T-helper 1 cell (primary cell): Measurements from ENCODE around the gene ARHGEF10L.

Experiments
- DNase-seq, 5 donors: peaks; one replicate each; pipeline ENCODE4 v3.0.0-alpha.2; 2012 to 2020

ARHGEF10L gene

GRCh38 chr1:17665054-17665453 is 125.6 kb downstream of the ARHGEF10L start:
- DNase-seq: no peak

GRCh38 chr1:17665950-17666720 is 126.6 kb downstream of the ARHGEF10L start:
- DNase-seq: no peak

GRCh38 chr1:17667641-17668040 is 128.1 kb downstream of the ARHGEF10L start:
- no peak for DNase-seq

- no peak for DNase-seq
Measured at GRCh38 chr1:17668195-17668594, 128.7 kb downstream of the ARHGEF10L start.

- no peak for DNase-seq
Measured at GRCh38 chr1:17668624-17669175, 129.2 kb downstream of the ARHGEF10L start.

- no peak for DNase-seq
Measured at GRCh38 chr1:17669305-17669704, 129.8 kb downstream of the ARHGEF10L start.

- DNase-seq: no peak
Measured at GRCh38 chr1:17669866-17670451, 130.5 kb downstream of the ARHGEF10L start.

GRCh38 chr1:17670587-17671313 is 131.3 kb downstream of the ARHGEF10L start:
- no peak for DNase-seq

- DNase-seq: no peak
Measured at GRCh38 chr1:17671314-17671705, 131.8 kb downstream of the ARHGEF10L start.

GRCh38 chr1:17671741-17672140 is 132.2 kb downstream of the ARHGEF10L start:
- DNase-seq: no peak

- DNase-seq: no peak
Measured at GRCh38 chr1:17672226-17672625, 132.7 kb downstream of the ARHGEF10L start.

GRCh38 chr1:17673329-17674072 is 134.0 kb downstream of the ARHGEF10L start:
- DNase-seq: no peak

- DNase-seq: no peak
Measured at GRCh38 chr1:17674726-17675500, 135.4 kb downstream of the ARHGEF10L start.

- no peak for DNase-seq
Measured at GRCh38 chr1:17675744-17676143, 136.2 kb downstream of the ARHGEF10L start.

- DNase-seq: no peak
Measured at GRCh38 chr1:17676387-17677060, 137.0 kb downstream of the ARHGEF10L start.

GRCh38 chr1:17678011-17678410 is 138.5 kb downstream of the ARHGEF10L start:
- DNase-seq: no peak

GRCh38 chr1:17679856-17680255 is 140.4 kb downstream of the ARHGEF10L start:
- no peak for DNase-seq

GRCh38 chr1:17680308-17680707 is 140.8 kb downstream of the ARHGEF10L start:
- no peak for DNase-seq

GRCh38 chr1:17682400-17682799 is 142.9 kb downstream of the ARHGEF10L start:
- no peak for DNase-seq

- no peak for DNase-seq
Measured at GRCh38 chr1:17683598-17683997, 144.1 kb downstream of the ARHGEF10L start.

- DNase-seq: no peak
Measured at GRCh38 chr1:17684810-17685209, 145.3 kb downstream of the ARHGEF10L start.
